NB4 (cell line): ENCODE data around the gene SLC26A9.

Source experiments
- MAX ChIP-seq: IDR thresholded peaks from 2 replicates; pipeline ENCODE4 v1.6.1; 2011; ENCODE audit warnings: low read depth, low read length
- TF ChIP-seq, protein P1 (sequence below): IDR thresholded peaks from one replicate; pipeline ENCODE4 v1.5.1; 2012; ENCODE audit warnings: low read depth, low read length

DNA sequence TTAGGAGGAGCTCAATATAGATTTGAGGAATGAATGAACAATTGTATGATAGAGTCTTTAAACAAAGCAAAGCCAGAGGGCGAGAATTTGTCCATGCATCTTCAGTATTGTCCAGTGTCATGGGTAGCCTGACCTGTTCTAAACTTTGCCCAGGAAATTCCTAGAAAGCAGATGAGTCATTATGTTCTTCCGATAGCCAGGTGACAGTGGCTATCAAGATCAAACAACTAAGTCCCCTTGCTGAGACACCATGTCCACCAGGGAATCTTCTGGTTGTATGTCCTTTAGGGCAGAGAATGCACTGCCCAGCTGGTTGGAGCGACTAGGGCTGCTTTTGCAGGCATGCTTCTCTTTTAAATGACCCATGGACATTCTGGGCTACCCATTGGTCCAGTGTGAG lies 1.8 kb upstream of the SLC26A9 start:
- TF ChIP-seq MAX, result no peak
- TF ChIP-seq, protein P1, sequence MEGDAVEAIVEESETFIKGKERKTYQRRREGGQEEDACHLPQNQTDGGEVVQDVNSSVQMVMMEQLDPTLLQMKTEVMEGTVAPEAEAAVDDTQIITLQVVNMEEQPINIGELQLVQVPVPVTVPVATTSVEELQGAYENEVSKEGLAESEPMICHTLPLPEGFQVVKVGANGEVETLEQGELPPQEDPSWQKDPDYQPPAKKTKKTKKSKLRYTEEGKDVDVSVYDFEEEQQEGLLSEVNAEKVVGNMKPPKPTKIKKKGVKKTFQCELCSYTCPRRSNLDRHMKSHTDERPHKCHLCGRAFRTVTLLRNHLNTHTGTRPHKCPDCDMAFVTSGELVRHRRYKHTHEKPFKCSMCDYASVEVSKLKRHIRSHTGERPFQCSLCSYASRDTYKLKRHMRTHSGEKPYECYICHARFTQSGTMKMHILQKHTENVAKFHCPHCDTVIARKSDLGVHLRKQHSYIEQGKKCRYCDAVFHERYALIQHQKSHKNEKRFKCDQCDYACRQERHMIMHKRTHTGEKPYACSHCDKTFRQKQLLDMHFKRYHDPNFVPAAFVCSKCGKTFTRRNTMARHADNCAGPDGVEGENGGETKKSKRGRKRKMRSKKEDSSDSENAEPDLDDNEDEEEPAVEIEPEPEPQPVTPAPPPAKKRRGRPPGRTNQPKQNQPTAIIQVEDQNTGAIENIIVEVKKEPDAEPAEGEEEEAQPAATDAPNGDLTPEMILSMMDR, result no peak
